Measurements from ENCODE around the gene IQCK. TPM values are rescaled to one million over a fixed set of nuclear protein-coding genes. Genes with fewer than 3 reads are reported as not detected.

The IQCK gene
- total RNA-seq, 2 donors from 2014 or later = 17.5 to 18.1 TPM

GRCh38 chr16:19853132-19853741 is 135.2 kb downstream of the IQCK start:
- DNase-seq (ENCODE audit: low spot score) (no peak), ATAC-seq (ENCODE audit: insufficient number of reproducible peaks, low FRiP score, low read depth) (no peak)
- Histone ChIP-seq H3K27ac (no peak overlapping the region), H3K4me3 (no peak overlapping the region), H3K27me3 (replicated peaks; ENCODE audit: insufficient read depth) (no peaks in the 10 kb centered on the region), H3K4me1 (ENCODE audit: control insufficient read depth in 1 of 2, low read depth in 2 of 2) (no peaks in the 10 kb centered on the region), H3K9me3 (no peaks in the 10 kb centered on the region), H3K36me3 (no peaks in the 10 kb centered on the region)
- TF ChIP-seq, protein P1, sequence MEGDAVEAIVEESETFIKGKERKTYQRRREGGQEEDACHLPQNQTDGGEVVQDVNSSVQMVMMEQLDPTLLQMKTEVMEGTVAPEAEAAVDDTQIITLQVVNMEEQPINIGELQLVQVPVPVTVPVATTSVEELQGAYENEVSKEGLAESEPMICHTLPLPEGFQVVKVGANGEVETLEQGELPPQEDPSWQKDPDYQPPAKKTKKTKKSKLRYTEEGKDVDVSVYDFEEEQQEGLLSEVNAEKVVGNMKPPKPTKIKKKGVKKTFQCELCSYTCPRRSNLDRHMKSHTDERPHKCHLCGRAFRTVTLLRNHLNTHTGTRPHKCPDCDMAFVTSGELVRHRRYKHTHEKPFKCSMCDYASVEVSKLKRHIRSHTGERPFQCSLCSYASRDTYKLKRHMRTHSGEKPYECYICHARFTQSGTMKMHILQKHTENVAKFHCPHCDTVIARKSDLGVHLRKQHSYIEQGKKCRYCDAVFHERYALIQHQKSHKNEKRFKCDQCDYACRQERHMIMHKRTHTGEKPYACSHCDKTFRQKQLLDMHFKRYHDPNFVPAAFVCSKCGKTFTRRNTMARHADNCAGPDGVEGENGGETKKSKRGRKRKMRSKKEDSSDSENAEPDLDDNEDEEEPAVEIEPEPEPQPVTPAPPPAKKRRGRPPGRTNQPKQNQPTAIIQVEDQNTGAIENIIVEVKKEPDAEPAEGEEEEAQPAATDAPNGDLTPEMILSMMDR (IDR thresholded peaks at IDR 0.05) = no peak

DNA sequence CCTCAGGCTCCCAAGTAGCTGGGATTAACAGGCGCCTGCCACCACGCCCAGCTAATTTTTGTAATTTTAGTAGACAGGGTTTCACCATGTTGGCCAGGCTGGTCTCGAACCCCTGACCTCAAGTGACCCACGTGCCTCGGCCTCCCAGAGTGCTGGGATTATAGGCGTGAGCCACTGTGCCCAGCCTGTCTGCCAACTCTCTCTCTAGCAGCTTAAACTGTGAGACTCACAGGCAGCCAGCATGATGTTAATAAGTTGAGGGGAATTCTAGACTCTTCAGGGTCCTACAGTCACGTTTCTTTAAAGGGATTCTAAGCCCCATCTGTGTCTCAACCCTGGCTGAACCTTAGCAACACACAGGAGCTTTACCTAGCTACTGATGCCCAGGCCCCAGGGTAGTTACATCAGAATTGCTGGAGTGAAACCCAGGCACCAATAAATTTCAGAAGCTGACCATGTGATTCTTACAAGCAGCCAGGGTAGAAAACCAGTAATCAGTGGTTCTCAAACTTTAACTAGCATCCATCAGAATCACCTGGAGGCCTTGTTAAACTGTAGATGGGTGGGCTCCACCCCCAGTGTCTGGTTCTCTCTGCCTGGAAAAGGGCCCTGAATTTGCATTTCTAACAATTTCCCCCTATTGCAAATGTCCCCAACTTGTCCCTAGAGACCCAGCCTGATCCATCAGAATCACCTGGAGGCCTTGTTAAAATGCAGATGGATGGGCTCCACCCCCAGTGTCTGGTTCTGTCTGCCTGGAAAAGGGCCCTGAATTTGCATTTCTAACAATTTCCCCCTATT is 135.9 kb downstream of the IQCK start:
- Histone ChIP-seq H3K27ac (no peak overlapping the region), H3K36me3 (no peaks in the 10 kb centered on the region), H3K9me3 (no peaks in the 10 kb centered on the region), H3K4me3 (no peak overlapping the region), H3K4me1 (ENCODE audit: control insufficient read depth in 1 of 2, low read depth in 2 of 2) (no peaks in the 10 kb centered on the region), H3K27me3 (replicated peaks; ENCODE audit: insufficient read depth) (no peaks in the 10 kb centered on the region)
- ATAC-seq (ENCODE audit: insufficient number of reproducible peaks, low FRiP score, low read depth) (no peak), DNase-seq (ENCODE audit: low spot score) (no peak)
- TF ChIP-seq, protein P1 (IDR thresholded peaks at IDR 0.05) = no peak

DNA sequence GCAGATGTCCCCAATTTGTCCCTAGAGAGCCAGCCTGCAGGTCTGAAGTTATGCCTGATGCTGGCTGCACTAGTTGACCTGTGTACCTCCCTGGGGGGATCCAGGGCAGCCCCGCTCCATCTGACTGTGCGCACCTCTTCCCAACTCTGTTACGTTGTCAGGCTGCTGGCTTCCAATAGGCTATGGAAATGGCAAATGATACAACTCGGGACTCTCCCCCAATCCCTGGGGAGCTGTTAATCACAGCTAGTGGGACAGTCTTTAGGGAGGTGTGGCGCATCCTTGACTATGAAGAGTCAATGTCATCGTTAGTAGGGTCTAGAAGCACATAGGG is 136.4 kb downstream of the IQCK start:
- Histone ChIP-seq H3K9me3 (no peaks in the 10 kb centered on the region), H3K4me1 (ENCODE audit: control insufficient read depth in 1 of 2, low read depth in 2 of 2) (no peaks in the 10 kb centered on the region), H3K27me3 (replicated peaks; ENCODE audit: insufficient read depth) (no peaks in the 10 kb centered on the region), H3K36me3 (no peaks in the 10 kb centered on the region), H3K4me3 (no peak overlapping the region), H3K27ac (no peak overlapping the region)
- TF ChIP-seq, protein P1 (IDR thresholded peaks at IDR 0.05) = no peak
- ATAC-seq (ENCODE audit: insufficient number of reproducible peaks, low FRiP score, low read depth) (no peak), DNase-seq (ENCODE audit: low spot score) (no peak)

- ATAC-seq (ENCODE audit: insufficient number of reproducible peaks, low FRiP score, low read depth) = no peak
- Histone ChIP-seq H3K27ac (no peak overlapping the region), H3K4me3 (no peak overlapping the region), H3K36me3 (no peaks in the 10 kb centered on the region), H3K4me1 (ENCODE audit: control insufficient read depth in 1 of 2, low read depth in 2 of 2) (peaks cover 0 to 4% of the 10 kb centered on the region in 2 donors), H3K9me3 (no peaks in the 10 kb centered on the region), H3K27me3 (replicated peaks; ENCODE audit: insufficient read depth) (no peaks in the 10 kb centered on the region)
- DNase-seq (ENCODE audit: low spot score) = no peak
- TF ChIP-seq, protein P1 (IDR thresholded peaks at IDR 0.05) = no peak
These were observed 138.0 kb downstream of the IQCK start for GRCh38 chr16:19856120-19856519.

DNA sequence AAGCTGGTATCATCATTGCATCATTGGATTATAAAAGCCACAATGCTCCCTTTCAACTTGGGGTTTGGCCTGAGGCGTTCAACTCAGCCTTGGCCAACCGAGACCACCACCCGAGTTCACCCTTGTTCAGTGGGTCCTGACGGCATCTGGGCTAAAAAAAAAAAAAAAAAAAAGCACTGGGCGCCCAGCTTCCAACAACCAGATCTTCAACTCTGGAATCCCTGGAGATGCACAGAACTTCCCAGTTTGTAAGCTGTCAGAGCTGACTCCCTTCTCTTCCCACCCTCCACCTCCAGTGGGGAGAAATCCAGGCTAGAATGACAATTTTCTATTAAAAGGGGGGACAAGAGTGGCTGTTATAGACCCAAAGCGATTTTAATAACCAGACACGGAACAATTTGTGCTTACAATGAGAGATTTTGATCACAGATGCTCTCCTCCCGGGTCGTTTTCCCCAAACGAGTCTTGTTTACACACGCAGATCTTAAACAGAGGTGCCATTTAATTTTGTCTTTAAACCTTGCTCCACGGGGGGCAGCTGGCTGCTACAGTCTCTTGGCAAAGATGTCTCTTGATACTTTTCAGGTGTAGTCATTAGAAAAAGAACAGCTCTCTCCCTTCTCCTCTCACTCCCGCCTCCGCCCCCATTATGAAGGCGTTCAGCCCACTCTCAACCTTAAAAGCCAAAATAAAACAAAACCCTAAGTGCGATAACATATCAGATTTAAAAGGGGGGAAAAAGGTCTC is 139.7 kb downstream of the IQCK start:
- no peak for DNase-seq (ENCODE audit: low spot score)
- Histone ChIP-seq H3K36me3 (no peaks in the 10 kb centered on the region), H3K27me3 (replicated peaks; ENCODE audit: insufficient read depth) (no peaks in the 10 kb centered on the region), H3K4me3 (no peak overlapping the region), H3K4me1 (ENCODE audit: control insufficient read depth in 1 of 2, low read depth in 2 of 2) (peaks cover 0 to 4% of the 10 kb centered on the region in 2 donors), H3K27ac (no peak overlapping the region), H3K9me3 (no peaks in the 10 kb centered on the region)
- TF ChIP-seq, protein P1 (IDR thresholded peaks at IDR 0.05) = no peak
- no peak for ATAC-seq (ENCODE audit: insufficient number of reproducible peaks, low FRiP score, low read depth)
